SK-N-SH (cell line): ENCODE measurements around the gene CPSF4. TPM values are rescaled to one million over a fixed set of nuclear protein-coding genes. Genes with fewer than 3 reads are reported as not detected.
A peak's percentile ranks its signal among the peaks of the same experiment; 100 is the strongest.

ENCODE experiments used
- CTCF ChIA-PET: fragments of 300-600, 350-600 bp; formaldehyde crosslinking; extraction: SDS; loops from one replicate; lab custom pipeline; 2021; lab: Yijun Ruan, JAX
- POLR2A ChIA-PET: fragments of 350-600 bp; sonication (Branson Sonifier 250); formaldehyde crosslinking; extraction: SDS; loops from one replicate; lab custom pipeline; 2020; ENCODE audit warnings: antibody characterized with exemption, inconsistent platforms; lab: Yijun Ruan, JAX
- DNase-seq: peaks from one replicate; pipeline ENCODE4 v3.0.0; 2012
- H2AFZ ChIP-seq: fragments of 200-600 bp; sonication (generic); 2 replicates; pipeline ENCODE4 v1.8.1; 2016; ENCODE audit warnings: antibody characterized with exemption, mild to moderate bottlenecking, low read depth
- H3F3A ChIP-seq: fragments of 200-600 bp; sonication (generic); replicated peaks from 2 replicates; pipeline ENCODE3; 2016; ENCODE audit warnings: antibody characterized with exemption, mild to moderate bottlenecking; ENCODE audit not compliant: insufficient read depth
- H3K27ac ChIP-seq, 2 experiments: fragments of 200-500 bp in 1 of 2; fragments of 200-600 bp in 1 of 2; sonication (Bioruptor generic) in 1 of 2; sonication (generic), shearing (Covaris generic) in 1 of 2; 2 replicates each; pipeline versions ENCODE4 v1.5.1 to v1.6.1; 2014 to 2016; ENCODE audit warnings: low read depth in 2 of 2, inconsistent platforms in 1 of 2, low read length in 1 of 2, mild to moderate bottlenecking in 1 of 2, mixed read lengths in 1 of 2
- H3K27me3 ChIP-seq: fragments of 200-600 bp; sonication (generic), shearing (Covaris generic); 2 replicates; pipeline ENCODE4 v1.6.1; 2016; ENCODE audit warnings: mixed run types; ENCODE audit not compliant: insufficient read depth
- H3K36me3 ChIP-seq, 2 experiments: fragments of 200-500 bp in 1 of 2; fragments of 200-600 bp in 1 of 2; sonication (Bioruptor generic) in 1 of 2; sonication (generic) in 1 of 2; replicated peaks in 1 of 2; 2 replicates each; pipeline versions ENCODE3 to v1.5.1; 2014 to 2016; ENCODE audit warnings: low read length in 1 of 2, mild to moderate bottlenecking in 1 of 2; ENCODE audit not compliant: insufficient read depth in 2 of 2, control insufficient read depth in 1 of 2
- H3K4me1 ChIP-seq, 2 experiments: fragments of 200-500 bp in 1 of 2; fragments of 200-600 bp in 1 of 2; sonication (Bioruptor generic) in 1 of 2; sonication (generic), shearing (Covaris generic) in 1 of 2; 2 replicates each; pipeline versions ENCODE4 v1.5.1 to v1.6.1; 2014 to 2016; ENCODE audit warnings: low read depth in 1 of 2, low read length in 1 of 2, mixed run types in 1 of 2; ENCODE audit not compliant: insufficient read depth in 2 of 2, control insufficient read depth in 1 of 2
- H3K4me2 ChIP-seq: fragments of 200-600 bp; sonication (generic), shearing (Covaris generic); 2 replicates; pipeline ENCODE4 v1.6.1; 2017; ENCODE audit warnings: mixed run types
- H3K4me3 ChIP-seq, 2 experiments: fragments of 200-500 bp in 1 of 2; fragments of 200-600 bp in 1 of 2; sonication (Bioruptor generic) in 1 of 2; sonication (generic), shearing (Covaris generic) in 1 of 2; 2 replicates each; pipeline versions ENCODE4 v1.5.1 to v1.8.1; 2014 to 2016; ENCODE audit warnings: low read depth in 2 of 2, inconsistent platforms in 1 of 2, low read length in 1 of 2, mild to moderate bottlenecking in 1 of 2, mixed read lengths in 1 of 2, moderate library complexity in 1 of 2
- H3K79me2 ChIP-seq: fragments of 200-600 bp; sonication (generic); 2 replicates; pipeline ENCODE4 v1.8.1; 2017; ENCODE audit warnings: mild to moderate bottlenecking; ENCODE audit not compliant: insufficient read depth
- H3K9ac ChIP-seq: fragments of 200-600 bp; sonication (generic); 2 replicates; pipeline ENCODE4 v1.6.1; 2017; ENCODE audit warnings: mixed run types
- H3K9me2 ChIP-seq: fragments of 200-600 bp; sonication (generic); 2 replicates; pipeline ENCODE4 v1.6.1; 2017; ENCODE audit warnings: mixed run types
- H3K9me3 ChIP-seq: fragments of 200-600 bp; sonication (generic); 2 replicates; pipeline ENCODE4 v1.6.1; 2017; ENCODE audit warnings: mixed run types, mild to moderate bottlenecking, moderate library complexity
- H4K20me1 ChIP-seq: fragments of 200-600 bp; sonication (generic); 2 replicates; pipeline ENCODE4 v1.6.1; 2017; ENCODE audit warnings: mild to moderate bottlenecking, mixed run types; ENCODE audit not compliant: insufficient read depth
- CTCF ChIP-seq: fragments of 200-600 bp; sonication (generic); IDR thresholded peaks from 2 replicates; pipeline ENCODE4 v1.6.1; 2017; ENCODE audit warnings: antibody characterized with exemption, mild to moderate bottlenecking, moderate library complexity
- ELF1 ChIP-seq: IDR thresholded peaks from 2 replicates; pipeline ENCODE4 v1.4.0; 2012
- FOXM1 ChIP-seq: IDR thresholded peaks from 2 replicates; pipeline ENCODE4 v1.4.0; 2012; ENCODE audit warnings: low read depth, mild to moderate bottlenecking
- GATA2 ChIP-seq: sonication (generic); formaldehyde crosslinking; IDR thresholded peaks from 2 replicates; pipeline ENCODE4 v1.5.0; 2020; ENCODE audit warnings: mild to moderate bottlenecking, missing genetic modification reagents
- JUND ChIP-seq: IDR thresholded peaks from 2 replicates; pipeline ENCODE4 v1.4.0; 2012
- MXI1 ChIP-seq: IDR thresholded peaks from 2 replicates; pipeline ENCODE4 v1.6.1; 2012; ENCODE audit warnings: mild to moderate bottlenecking, low read depth, low read length, improper control_type of control experiment
- PBX3 ChIP-seq: IDR thresholded peaks from 2 replicates; pipeline ENCODE4; 2012
- SIN3A ChIP-seq: IDR thresholded peaks from 2 replicates; pipeline ENCODE4 v1.6.1; 2012; ENCODE audit warnings: low read depth, mild to moderate bottlenecking, low read length, moderate library complexity, borderline replicate concordance
- SMC3 ChIP-seq: IDR thresholded peaks from 2 replicates; pipeline ENCODE4 v1.6.1; 2012; ENCODE audit warnings: low read depth, low read length, improper control_type of control experiment
- USF2 ChIP-seq: fragments of 150-350 bp; IDR thresholded peaks from 2 replicates; pipeline ENCODE4 v1.6.1; 2017; ENCODE audit warnings: antibody characterized with exemption, low read length, low read depth, borderline replicate concordance
- YY1 ChIP-seq: IDR thresholded peaks from 2 replicates; pipeline ENCODE4 v1.4.0; 2012; ENCODE audit warnings: low read depth, mild to moderate bottlenecking
- ZBTB33 ChIP-seq: IDR thresholded peaks from 2 replicates; pipeline ENCODE4 v1.4.0; 2012; ENCODE audit warnings: low read depth, borderline replicate concordance
- whole genome bisulfite sequencing: methylation state at CpG from one replicate; pipeline ENCODE4 v1.1.6; 2017; ENCODE audit warnings: low lambda C conversion rate; 5-methylcytosine and 5-hydroxymethylcytosine counted together
- polyA plus RNA-seq, 3 experiments: library from polyadenylated mRNA; depleted of rRNA; stranded (reverse); fragments of >200 nt; gene quantifications; 2 replicates each; pipeline ENCODE4 v1.2.3, GENCODE V29; 2012

Gene CPSF4
- polyA plus RNA-seq, 1 of the 3 experiments (the other 2 are of a cell fraction), result 101 TPM

DNA sequence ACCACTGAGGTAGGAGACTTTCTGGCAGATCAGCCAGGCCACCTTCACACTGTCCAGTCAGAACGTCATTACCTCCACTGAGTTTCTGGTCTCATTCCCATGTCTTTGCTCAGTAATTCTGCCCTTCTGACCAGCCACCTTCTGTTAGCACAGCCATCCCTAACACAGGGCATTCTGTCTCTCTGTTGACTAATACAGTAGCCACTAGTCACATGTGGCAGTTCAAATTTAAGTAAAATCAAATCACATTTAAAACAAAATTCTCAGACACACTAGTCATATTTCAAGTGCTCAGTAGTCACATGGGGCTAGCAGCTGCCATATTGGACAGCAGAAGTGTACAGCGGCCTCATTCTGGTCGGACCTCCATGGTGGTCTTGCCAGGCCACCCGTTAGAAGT is 7.4 kb downstream of the CPSF4 start (continued):
- TF ChIP-seq MXI1 (no peak), YY1 (no peak), ELF1 (no peak), SIN3A (no peak), FOXM1 (no peak), PBX3 (no peak)

GRCh38 chr7:99447943-99448342 is 9.2 kb downstream of the CPSF4 start:
- TF ChIP-seq CTCF, result peak; percentile 33; the same call in 1 of the 2 replicates
- no peak for TF ChIP-seq ZBTB33
- ChIA-PET CTCF (interaction anchor here (0.5 kb wide), 1 partner anchor 16 kb away, joined by 3 read pairs; no protein-coding TSS in a partner anchor), POLR2A (no interaction called here)
- Histone ChIP-seq H3K36me3 (peaks cover 81 to 84% of the 10 kb centered on the region in 2 experiments), H3F3A (peaks cover 9% of the 10 kb centered on the region), H3K4me1 (no peaks in the 10 kb centered on the region), H3K9me3 (no peaks in the 10 kb centered on the region), H3K79me2 (peaks cover 25% of the 10 kb centered on the region; the same call in 1 of the 2 replicates), H3K27me3 (no peaks in the 10 kb centered on the region), H2AFZ (no peak overlapping the region), H3K4me2 (no peak overlapping the region), H3K9me2 (no peaks in the 10 kb centered on the region), H3K9ac (no peak overlapping the region), H3K4me3 (no peak overlapping the region), H4K20me1 (peaks cover 8% of the 10 kb centered on the region; the same call in 1 of the 2 replicates), H3K27ac (no peak overlapping the region)
- DNase-seq, result no peak
- WGBS, result 89% methylated on average over 10 of the region's 10 CpGs

GRCh38 chr7:99448855-99449254 is 10.1 kb downstream of the CPSF4 start:
- no peak overlapping the region for H3K4me3 ChIP-seq
- peaks cover 8% of the 10 kb centered on the region; the same call in 1 of the 2 replicates for H4K20me1 ChIP-seq
- no peaks in the 10 kb centered on the region for H3K27me3 ChIP-seq
- H2AFZ ChIP-seq, result no peak overlapping the region
- 79% methylated on average over 10 of the region's 10 CpGs for WGBS
- H3K9me3 ChIP-seq, result no peaks in the 10 kb centered on the region
- H3K4me2 ChIP-seq, result no peak overlapping the region
- no peak overlapping the region for H3K27ac ChIP-seq
- peaks cover 84 to 85% of the 10 kb centered on the region in 2 experiments for H3K36me3 ChIP-seq
- H3K79me2 ChIP-seq, result peaks cover 16% of the 10 kb centered on the region; the same call in 1 of the 2 replicates
- H3K9ac ChIP-seq, result no peak overlapping the region
- ChIA-PET POLR2A (interaction anchor here (1.4 kb wide), 1 partner anchor 10 kb away, joined by 6 read pairs; the partner anchor contains the start of genes CPSF4 and PTCD1), CTCF (interaction anchor here (0.6 to 1.3 kb wide), 3 partner anchors 12 to 50 kb away, joined by 3 read pairs; no protein-coding TSS in a partner anchor)
- TF ChIP-seq JUND (no peak), SMC3 (no peak), GATA2 (CRISPR knock-in tag) (no peak), USF2 (no peak)
- DNase-seq, result no peak
- H3F3A ChIP-seq, result peaks cover 9% of the 10 kb centered on the region
- no peaks in the 10 kb centered on the region for H3K9me2 ChIP-seq
- no peaks in the 10 kb centered on the region for H3K4me1 ChIP-seq
